GM18499 (cell line): Measurements from ENCODE around the gene R3HDM1.

ENCODE experiments used
- ATAC-seq: cut with Tn5 transposase; IDR thresholded peaks from one replicate; pipeline ENCODE4 v1.9.1; 2021; ENCODE audit warnings: moderate number of reproducible peaks; ENCODE audit not compliant: insufficient read depth, unreplicated experiment

The R3HDM1 gene

GRCh38 chr2:135768863-135769262 lies 237.6 kb downstream of the R3HDM1 start:
- ATAC-seq: no peak

GRCh38 chr2:135773319-135773718 lies 242.0 kb downstream of the R3HDM1 start:
- ATAC-seq: no peak

- ATAC-seq: no peak
These were observed 242.6 kb downstream of the R3HDM1 start for GRCh38 chr2:135773917-135774316.
